HepG2 (cell line): ENCODE data around the gene CAST. TPM values are rescaled to one million over a fixed set of nuclear protein-coding genes. Genes with fewer than 3 reads are reported as not detected.
A peak's percentile ranks its signal among the peaks of the same experiment; 100 is the strongest.

Experiments used
- ATAC-seq: fragments of 200-7000 bp; cut with Tn5 transposase; 3 replicates; pipeline ENCODE4 v1.9.1; 2020; ENCODE audit warnings: mild to moderate bottlenecking, moderate library complexity
- BruUV-seq: library from RNA; stranded (reverse); fragments of 400-500 nt; replicated peaks from 2 replicates; lab custom pipeline; 2021; lab: Mats Ljungman, UMichigan
- CTCF ChIA-PET: fragments of 300-600 bp; formaldehyde crosslinking; extraction: SDS; loops from one replicate; lab custom pipeline; 2021; ENCODE audit warnings: low total read pairs, inconsistent platforms, low intra/inter-chr PET ratio; lab: Yijun Ruan, JAX
- POLR2A ChIA-PET: fragments of 350-600 bp; sonication (Branson Sonifier 250); formaldehyde crosslinking; loops from one replicate; lab custom pipeline; 2020; ENCODE audit warnings: antibody characterized with exemption, inconsistent platforms; lab: Yijun Ruan, JAX
- DNase-seq: peaks from one replicate; pipeline ENCODE4 v3.0.0-alpha.2; 2015; ENCODE audit warnings: low spot score
- FAIRE-seq: peaks from 3 replicates; lab custom pipeline; 2011; peaks lifted over from hg19 to GRCh38; lab: Jason Lieb, UNC
- H2AFZ ChIP-seq: one replicate; pipeline ENCODE4 v1.6.1; 2011; ENCODE audit warnings: low read length, inconsistent platforms
- H3K27ac ChIP-seq: fragments of 300-600 bp; 3 replicates; pipeline ENCODE4 v1.8.0; 2011; ENCODE audit warnings: mixed run types, mild to moderate bottlenecking, mixed read lengths, low read length, inconsistent platforms; ENCODE audit not compliant: insufficient read depth; ENCODE audit errors: extremely low read length
- H3K27me3 ChIP-seq, 2 experiments: fragments of 200-600 bp in 1 of 2; 2 replicates in 1 of 2; 3 replicates in 1 of 2; pipeline versions ENCODE4 v1.6.0 to v1.8.0; 2011; ENCODE audit warnings: low read length in 2 of 2, mild to moderate bottlenecking in 2 of 2, moderate library complexity in 2 of 2, inconsistent platforms in 1 of 2; ENCODE audit not compliant: insufficient read depth in 2 of 2, control insufficient read depth in 1 of 2
- H3K36me3 ChIP-seq, 2 experiments: fragments of 200-600 bp in 1 of 2; replicated peaks in 1 of 2; 2 replicates in 1 of 2; 3 replicates in 1 of 2; pipeline versions ENCODE4 v1.5.1 to v1.8.0; 2011; ENCODE audit warnings: low read length in 2 of 2, inconsistent platforms in 1 of 2; ENCODE audit not compliant: insufficient read depth in 2 of 2, control insufficient read depth in 1 of 2
- H3K4me1 ChIP-seq: 2 replicates; pipeline ENCODE4 v1.5.1; 2012; ENCODE audit warnings: low read length, inconsistent platforms; ENCODE audit not compliant: insufficient read depth
- H3K4me2 ChIP-seq: 2 replicates; pipeline ENCODE4 v1.6.0; 2011; ENCODE audit warnings: low read depth, low read length, inconsistent platforms
- H3K4me3 ChIP-seq, 3 experiments: fragments of 200-600 bp in 1 of 3; sonication (generic), shearing (Covaris generic) in 1 of 3; replicated peaks in 1 of 3; 2 replicates each; pipeline ENCODE4 v1.5.1; 2011 to 2016; ENCODE audit warnings: low read length in 3 of 3, inconsistent platforms in 2 of 3, low read depth in 2 of 3, mild to moderate bottlenecking in 2 of 3, control low read depth in 1 of 3, mixed read lengths in 1 of 3; ENCODE audit not compliant: insufficient read depth in 1 of 3
- H3K79me2 ChIP-seq: one replicate; pipeline ENCODE4 v1.6.1; 2011; ENCODE audit warnings: low read length, inconsistent platforms; ENCODE audit not compliant: insufficient read depth
- H3K9ac ChIP-seq: 2 replicates; pipeline ENCODE4 v1.6.0; 2011; ENCODE audit warnings: mild to moderate bottlenecking, low read depth, low read length, inconsistent platforms; ENCODE audit not compliant: insufficient read depth
- H3K9me3 ChIP-seq: 2 replicates; pipeline ENCODE4 v1.5.1; 2012; ENCODE audit warnings: mild to moderate bottlenecking, low read length
- H4K20me1 ChIP-seq: 2 replicates; pipeline ENCODE4 v1.6.0; 2011; ENCODE audit warnings: inconsistent platforms, mild to moderate bottlenecking, low read length, moderate library complexity; ENCODE audit not compliant: insufficient read depth
- ARID3A ChIP-seq: IDR thresholded peaks from 2 replicates; pipeline ENCODE4 v1.6.1; 2012; ENCODE audit warnings: low read depth, low read length, improper control_type of control experiment
- BRF2 ChIP-seq: sonication (generic); formaldehyde crosslinking; IDR thresholded peaks from 2 replicates; pipeline ENCODE4 v1.8.1; 2022; ENCODE audit warnings: mild to moderate bottlenecking, missing genetic modification reagents
- PBX3 ChIP-seq: sonication (generic); formaldehyde crosslinking; IDR thresholded peaks from 2 replicates; pipeline ENCODE4 v1.8.1; 2023; ENCODE audit warnings: missing genetic modification reagents, inconsistent platforms, borderline replicate concordance
- POGK ChIP-seq: sonication (generic); formaldehyde crosslinking; conservative IDR thresholded peaks from 2 replicates; pipeline ENCODE4 v1.8.0; 2022; ENCODE audit warnings: mild to moderate bottlenecking, moderate library complexity, missing genetic modification reagents
- POLR2A ChIP-seq, 2 experiments: IDR thresholded peaks; 2 replicates each; pipeline ENCODE4 v1.6.1; 2011; ENCODE audit warnings: low read depth in 2 of 2, low read length in 2 of 2, mild to moderate bottlenecking in 1 of 2, moderate library complexity in 1 of 2; ENCODE audit not compliant: insufficient read depth in 1 of 2
- SMC3 ChIP-seq: IDR thresholded peaks from 2 replicates; pipeline ENCODE4 v1.6.1; 2011; ENCODE audit warnings: low read length, improper control_type of control experiment
- THAP8 ChIP-seq: sonication (generic); formaldehyde crosslinking; IDR thresholded peaks from 2 replicates; pipeline ENCODE4 v1.5.1; 2020; ENCODE audit warnings: missing genetic modification reagents, mild to moderate bottlenecking, borderline replicate concordance
- TRAFD1 ChIP-seq: sonication (generic); formaldehyde crosslinking; IDR thresholded peaks from 2 replicates; pipeline ENCODE4 v1.5.1; 2020; ENCODE audit warnings: missing genetic modification reagents, mild to moderate bottlenecking, borderline replicate concordance
- ZNF10 ChIP-seq: sonication (generic); formaldehyde crosslinking; IDR thresholded peaks from 2 replicates; pipeline ENCODE4 v1.4.0; 2020; ENCODE audit warnings: mild to moderate bottlenecking, low read depth, missing genetic modification reagents, borderline replicate concordance
- ZNF484 ChIP-seq: sonication (generic); formaldehyde crosslinking; IDR thresholded peaks from 2 replicates; pipeline ENCODE4 v1.5.1; 2020; ENCODE audit warnings: mild to moderate bottlenecking, low read depth, missing genetic modification reagents, borderline replicate concordance
- ZNF550 ChIP-seq: sonication (generic); formaldehyde crosslinking; IDR thresholded peaks from 2 replicates; pipeline ENCODE4 v1.4.0; 2020; ENCODE audit warnings: mild to moderate bottlenecking, missing genetic modification reagents, borderline replicate concordance
- ZNF564 ChIP-seq: sonication (generic); formaldehyde crosslinking; IDR thresholded peaks from 2 replicates; pipeline ENCODE4 v1.8.1; 2023; ENCODE audit warnings: mild to moderate bottlenecking, missing genetic modification reagents
- WGBS: methylation state at CpG from one replicate; pipeline ENCODE4 v1.1.6; 2017; ENCODE audit warnings: low lambda C conversion rate; 5-methylcytosine and 5-hydroxymethylcytosine counted together
- in situ Hi-C: cut with HindIII; loops from 2 replicates; pipeline ENCODE4 v1.10.0; 2017; ENCODE audit warnings: low pct_unique_long_range_greater_than_20kb; ENCODE audit not compliant: extremely low pct_ligation_motif_present
- intact Hi-C: fragments of 100-400 bp; cut with micrococcal nuclease; formaldehyde crosslinking; loops from one replicate; pipeline ENCODE4 v1.10.0; 2022; ENCODE audit not compliant: unreplicated experiment
- polyA plus RNA-seq, 8 experiments: library from polyadenylated mRNA; depleted of rRNA in 3 of 8; stranded (reverse) in 7 of 8; unstranded in 1 of 8; fragments of >200 nt; fragmentation: Illumina TruSeq in 4 of 8; extraction: Trizol in 4 of 8; gene quantifications; 2 replicates each; pipeline versions ENCODE4 v1.2.1 to v1.2.3, GENCODE V29; 2011 to 2016; ENCODE audit warnings: low read depth in 4 of 8, missing spikeins in 1 of 8, mixed read lengths in 1 of 8; ENCODE audit not compliant: insufficient read depth in 1 of 8
- total RNA-seq, 5 experiments: library from RNA; depleted of rRNA; stranded (reverse); fragments of >200 nt; fragmentation: Illumina TruSeq; extraction: Trizol; gene quantifications; 2 replicates each; pipeline ENCODE4 v1.2.3, GENCODE V29; 2016; ENCODE audit warnings: low read depth in 1 of 5

Gene CAST
- total and polyA plus RNA-seq, 2 of the 13 experiments (the other 11 are each of a cell fraction or from before 2014, with no cell fraction given): 42.1 to 67.6 TPM

GRCh38 chr5:96614110-96614691 is 48.0 kb upstream of the CAST start (continued):
- TF ChIP-seq ARID3A (peak; percentile 41; the same call in 1 of the 2 replicates), THAP8 (CRISPR knock-in tag) (no peak), ZNF564 (CRISPR knock-in tag) (no peak), SMC3 (peak; percentile 69; the same call in 1 of the 2 replicates)
- TF ChIP-seq, all 625 proteins: peak for 17

GRCh38 chr5:96615223-96615622 is 47.0 kb upstream of the CAST start:
- Histone ChIP-seq H3K36me3 (no peaks in the 10 kb centered on the region), H3K27me3 (no peaks in the 10 kb centered on the region), H3K4me3 (no peak overlapping the region), H4K20me1 (no peaks in the 10 kb centered on the region), H2AFZ (no peak overlapping the region), H3K79me2 (no peaks in the 10 kb centered on the region), H3K4me2 (no peak overlapping the region), H3K4me1 (peaks cover 21% of the 10 kb centered on the region), H3K9ac (no peak overlapping the region), H3K9me3 (no peaks in the 10 kb centered on the region), H3K27ac (no peak overlapping the region)
- ChIA-PET CTCF (no interaction called here), POLR2A (no interaction called here)
- intact Hi-C loops: loop anchor here (2.0 kb wide), 1 partner anchor 48 kb away; the partner anchor contains the start of gene CAST
- DNase-seq (no peak), ATAC-seq (peak; percentile 62), FAIRE-seq (no peak)
- WGBS: 72% methylated on average over 3 of the region's 3 CpGs
- no TSS peak for BruUV-seq
- in situ Hi-C loops: loop anchor here (25.0 kb wide), 1 partner anchor 547 kb away; no protein-coding TSS in a partner anchor
- no peak for TF ChIP-seq BRF2 (CRISPR knock-in tag)
- no peak for TF ChIP-seq POLR2A (IDR thresholded peaks at IDR 0.05; ENCODE audit: insufficient read depth in 1 of 2, low read depth in 2 of 2, low read length in 2 of 2)
- no peak for TF ChIP-seq ZNF10 (CRISPR knock-in tag)
- no peak for TF ChIP-seq TRAFD1 (CRISPR knock-in tag)
- no peak for TF ChIP-seq PBX3 (CRISPR knock-in tag)
- no peak for TF ChIP-seq ZNF550 (CRISPR knock-in tag)
- TF ChIP-seq POGK (CRISPR knock-in tag): no peak
- TF ChIP-seq ZNF484: no peak
